Sigmoid colon (tissue), 4 donors: ENCODE data around the gene RBM19.

Experiments used
- CTCF ChIP-seq, 4 experiments: fragments of 450-650 bp in 3 of 4; fragments of 200-600 bp in 1 of 4; IDR thresholded peaks; one replicate each; pipeline ENCODE4 v1.5.1; 2016 to 2019; ENCODE audit warnings: antibody characterized with exemption in 4 of 4, mild to moderate bottlenecking in 3 of 4, moderate library complexity in 2 of 4
- POLR2A ChIP-seq, 2 donors: fragments of 450-650 bp; IDR thresholded peaks; one replicate each; pipeline ENCODE4 v1.6.1; 2016; ENCODE audit warnings: antibody characterized with exemption in 2 of 2, mild to moderate bottlenecking in 2 of 2, moderate library complexity in 2 of 2
- POLR2AphosphoS5 ChIP-seq, 4 donors: sonication (generic); formaldehyde crosslinking; IDR thresholded peaks; one replicate each; pipeline ENCODE4 v1.6.1; 2017; ENCODE audit warnings: antibody characterized with exemption in 4 of 4

GRCh38 chr12:113857371-113857770, 108.8 kb downstream of the RBM19 start:
- TF ChIP-seq CTCF (IDR thresholded peaks at IDR 0.05) = no peak
- TF ChIP-seq POLR2A (IDR thresholded peaks at IDR 0.05) = no peak
- TF ChIP-seq POLR2AphosphoS5 (IDR thresholded peaks at IDR 0.05) = no peak
